SK-N-SH treated with all-trans-retinoic acid at 6 μM for 48 hours (cell line): ENCODE measurements around the gene SLC17A2.
A peak's percentile ranks its signal among the peaks of the same experiment; 100 is the strongest.

Experiments used
- ATAC-seq: fragments of 200-7000 bp; cut with Tn5 transposase; 3 replicates; pipeline ENCODE4 v1.9.1; 2020; ENCODE audit warnings: mild to moderate bottlenecking, moderate library complexity
- ARNTL ChIP-seq: fragments of 450-650 bp; formaldehyde crosslinking; IDR thresholded peaks from 2 replicates; pipeline ENCODE4 v1.5.0; 2020; ENCODE audit warnings: low read depth, mild to moderate bottlenecking, moderate library complexity, borderline replicate concordance
- BACH2 ChIP-seq: fragments of 250-450 bp; sonication (Bioruptor Pico); IDR thresholded peaks from 2 replicates; pipeline ENCODE4 v1.9.0; 2021; ENCODE audit warnings: mild to moderate bottlenecking, borderline replicate concordance
- CSDC2 ChIP-seq: fragments of 250-450 bp; sonication (Bioruptor Pico); IDR thresholded peaks from 2 replicates; pipeline ENCODE4 v1.5.0; 2020; ENCODE audit warnings: mild to moderate bottlenecking, moderate library complexity
- ESRRG ChIP-seq: fragments of 250-450 bp; sonication (Bioruptor Pico); IDR thresholded peaks from 2 replicates; pipeline ENCODE4 v1.6.1; 2021; ENCODE audit warnings: mild to moderate bottlenecking
- GLIS3 ChIP-seq: fragments of 250-450 bp; sonication (Bioruptor Pico); IDR thresholded peaks from 2 replicates; pipeline ENCODE4 v1.5.0; 2020; ENCODE audit warnings: mild to moderate bottlenecking, moderate library complexity
- ISL1 ChIP-seq: fragments of 250-450 bp; sonication (Bioruptor Pico); IDR thresholded peaks from 2 replicates; pipeline ENCODE4 v2.1.2; 2022; ENCODE audit warnings: mild to moderate bottlenecking, moderate library complexity
- OSR1 ChIP-seq: fragments of 250-450 bp; sonication (Bioruptor Pico); IDR thresholded peaks from 2 replicates; pipeline ENCODE4 v1.8.0; 2022; ENCODE audit warnings: moderate library complexity, mild to moderate bottlenecking, inconsistent platforms
- PPARA ChIP-seq: fragments of 250-450 bp; sonication (Bioruptor Pico); IDR thresholded peaks from 2 replicates; pipeline ENCODE4 v1.5.0; 2020; ENCODE audit warnings: mild to moderate bottlenecking, borderline replicate concordance
- RARB ChIP-seq: fragments of 250-450 bp; sonication (Bioruptor Pico); IDR thresholded peaks from 2 replicates; pipeline ENCODE4 v1.8.0; 2021; ENCODE audit warnings: mild to moderate bottlenecking, moderate library complexity
- SNAI2 ChIP-seq: fragments of 250-450 bp; sonication (Bioruptor Pico); IDR thresholded peaks from 2 replicates; pipeline ENCODE4 v1.5.0; 2020; ENCODE audit warnings: mild to moderate bottlenecking, moderate library complexity
- TCF4 ChIP-seq: fragments of 250-450 bp; sonication (Bioruptor Pico); IDR thresholded peaks from 2 replicates; pipeline ENCODE4 v1.8.0; 2021; ENCODE audit warnings: mild to moderate bottlenecking, moderate library complexity, borderline replicate concordance
- TOX ChIP-seq: fragments of 250-450 bp; sonication (Bioruptor Pico); IDR thresholded peaks from 2 replicates; pipeline ENCODE4 v1.8.0; 2021; ENCODE audit warnings: mild to moderate bottlenecking, moderate library complexity, borderline replicate concordance
- ZC3H10 ChIP-seq: fragments of 250-450 bp; sonication (Bioruptor Pico); IDR thresholded peaks from 2 replicates; pipeline ENCODE4 v1.5.1; 2021; ENCODE audit warnings: mild to moderate bottlenecking, moderate library complexity
- ZFP3 ChIP-seq: fragments of 250-450 bp; sonication (Bioruptor Pico); IDR thresholded peaks from 2 replicates; pipeline ENCODE4 v1.5.0; 2020; ENCODE audit warnings: mild to moderate bottlenecking, moderate library complexity
- ZFP30 ChIP-seq: fragments of 450-650 bp; formaldehyde crosslinking; IDR thresholded peaks from 2 replicates; pipeline ENCODE4 v1.5.0; 2022; ENCODE audit warnings: mild to moderate bottlenecking, moderate library complexity
- ZNF70 ChIP-seq: fragments of 450-650 bp; formaldehyde crosslinking; IDR thresholded peaks from 2 replicates; pipeline ENCODE4 v1.5.0; 2020; ENCODE audit warnings: mild to moderate bottlenecking, moderate library complexity
- TF ChIP-seq, protein P1 (sequence below): fragments of 250-450 bp; sonication (Bioruptor Pico); IDR thresholded peaks from 2 replicates; pipeline ENCODE4 v1.8.0; 2020; ENCODE audit warnings: mild to moderate bottlenecking, moderate library complexity, borderline replicate concordance
- TF ChIP-seq, protein P2 (sequence below): fragments of 250-450 bp; sonication (Bioruptor Pico); IDR thresholded peaks from 2 replicates; pipeline ENCODE4 v1.8.0; 2021; ENCODE audit warnings: low read depth, mild to moderate bottlenecking, moderate library complexity, borderline replicate concordance
- TF ChIP-seq, protein P3 (sequence below): fragments of 250-450 bp; sonication (Bioruptor Pico); IDR thresholded peaks from 2 replicates; pipeline ENCODE4 v1.5.1; 2020; ENCODE audit warnings: low read depth, mild to moderate bottlenecking, moderate library complexity
- TF ChIP-seq, protein P4 (sequence below): fragments of 250-450 bp; sonication (Bioruptor Pico); IDR thresholded peaks from 2 replicates; pipeline ENCODE4 v1.5.1; 2021; ENCODE audit warnings: mild to moderate bottlenecking, moderate library complexity
- TF ChIP-seq, protein P5 (sequence below): fragments of 250-450 bp; sonication (Bioruptor Pico); IDR thresholded peaks from 2 replicates; pipeline ENCODE4 v1.5.0; 2020; ENCODE audit warnings: mild to moderate bottlenecking, moderate library complexity

SLC17A2 gene

DNA sequence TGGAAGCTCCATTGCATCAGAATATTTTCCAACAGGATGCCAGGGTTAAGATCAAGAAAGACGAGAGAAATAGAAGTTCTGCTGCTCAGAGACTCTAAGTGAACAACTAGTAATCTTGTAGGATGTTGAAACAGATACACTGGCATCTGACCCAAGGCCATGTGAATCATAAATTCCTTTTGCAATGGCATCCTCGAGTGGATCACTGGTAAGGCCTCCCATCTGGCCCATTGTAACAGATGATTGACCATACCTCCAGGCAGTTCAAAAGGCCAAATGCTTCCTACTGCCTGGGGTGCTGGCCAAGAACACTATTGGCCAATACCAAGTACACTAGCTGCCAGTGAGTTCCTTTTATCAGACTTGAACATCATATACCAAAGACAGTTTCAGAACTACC lies 46.5 kb downstream of the SLC17A2 start:
- no peak for ATAC-seq
- TF ChIP-seq OSR1 (CRISPR knock-in tag) (no peak), GLIS3 (CRISPR knock-in tag) (no peak), ZNF70 (no peak), ISL1 (CRISPR knock-in tag) (0 out of 2 replicates have a peak, but pooled peaks have one; percentile 27)

DNA sequence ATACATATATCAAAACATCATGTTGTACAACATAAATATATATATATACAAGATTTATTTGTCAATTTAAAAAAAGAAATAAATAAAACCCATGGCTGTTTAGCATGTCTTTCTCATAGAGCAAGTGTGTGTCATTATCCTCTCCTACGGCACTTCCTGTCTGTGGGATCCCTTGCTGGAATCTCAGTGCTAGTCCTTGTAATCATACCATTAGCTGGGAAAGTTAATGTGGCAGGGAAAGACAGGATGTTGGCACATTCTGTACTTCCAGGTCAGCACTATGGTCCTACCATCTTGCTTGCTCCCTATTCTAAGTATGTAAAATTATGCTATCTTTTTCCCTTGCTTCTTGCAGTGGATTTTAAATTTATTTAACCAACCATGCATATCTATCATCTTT lies 47.0 kb downstream of the SLC17A2 start:
- ATAC-seq: no peak
- TF ChIP-seq, protein P1, sequence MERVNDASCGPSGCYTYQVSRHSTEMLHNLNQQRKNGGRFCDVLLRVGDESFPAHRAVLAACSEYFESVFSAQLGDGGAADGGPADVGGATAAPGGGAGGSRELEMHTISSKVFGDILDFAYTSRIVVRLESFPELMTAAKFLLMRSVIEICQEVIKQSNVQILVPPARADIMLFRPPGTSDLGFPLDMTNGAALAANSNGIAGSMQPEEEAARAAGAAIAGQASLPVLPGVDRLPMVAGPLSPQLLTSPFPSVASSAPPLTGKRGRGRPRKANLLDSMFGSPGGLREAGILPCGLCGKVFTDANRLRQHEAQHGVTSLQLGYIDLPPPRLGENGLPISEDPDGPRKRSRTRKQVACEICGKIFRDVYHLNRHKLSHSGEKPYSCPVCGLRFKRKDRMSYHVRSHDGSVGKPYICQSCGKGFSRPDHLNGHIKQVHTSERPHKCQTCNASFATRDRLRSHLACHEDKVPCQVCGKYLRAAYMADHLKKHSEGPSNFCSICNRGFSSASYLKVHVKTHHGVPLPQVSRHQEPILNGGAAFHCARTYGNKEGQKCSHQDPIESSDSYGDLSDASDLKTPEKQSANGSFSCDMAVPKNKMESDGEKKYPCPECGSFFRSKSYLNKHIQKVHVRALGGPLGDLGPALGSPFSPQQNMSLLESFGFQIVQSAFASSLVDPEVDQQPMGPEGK (CRISPR knock-in tag): no peak
- TF ChIP-seq ZFP30 (CRISPR knock-in tag) (no peak), ZFP3 (CRISPR knock-in tag) (no peak), GLIS3 (CRISPR knock-in tag) (no peak), CSDC2 (no peak), TCF4 (CRISPR knock-in tag) (no peak), RARB (CRISPR knock-in tag) (no peak), ARNTL (CRISPR knock-in tag) (no peak), ZNF70 (no peak), ISL1 (CRISPR knock-in tag) (no peak), ZC3H10 (no peak)
- TF ChIP-seq, protein P2, sequence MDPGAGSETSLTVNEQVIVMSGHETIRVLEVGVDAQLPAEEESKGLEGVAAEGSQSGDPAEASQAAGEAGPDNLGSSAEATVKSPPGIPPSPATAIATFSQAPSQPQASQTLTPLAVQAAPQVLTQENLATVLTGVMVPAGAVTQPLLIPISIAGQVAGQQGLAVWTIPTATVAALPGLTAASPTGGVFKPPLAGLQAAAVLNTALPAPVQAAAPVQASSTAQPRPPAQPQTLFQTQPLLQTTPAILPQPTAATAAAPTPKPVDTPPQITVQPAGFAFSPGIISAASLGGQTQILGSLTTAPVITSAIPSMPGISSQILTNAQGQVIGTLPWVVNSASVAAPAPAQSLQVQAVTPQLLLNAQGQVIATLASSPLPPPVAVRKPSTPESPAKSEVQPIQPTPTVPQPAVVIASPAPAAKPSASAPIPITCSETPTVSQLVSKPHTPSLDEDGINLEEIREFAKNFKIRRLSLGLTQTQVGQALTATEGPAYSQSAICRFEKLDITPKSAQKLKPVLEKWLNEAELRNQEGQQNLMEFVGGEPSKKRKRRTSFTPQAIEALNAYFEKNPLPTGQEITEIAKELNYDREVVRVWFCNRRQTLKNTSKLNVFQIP (CRISPR knock-in tag): no peak
- TF ChIP-seq, protein P3, sequence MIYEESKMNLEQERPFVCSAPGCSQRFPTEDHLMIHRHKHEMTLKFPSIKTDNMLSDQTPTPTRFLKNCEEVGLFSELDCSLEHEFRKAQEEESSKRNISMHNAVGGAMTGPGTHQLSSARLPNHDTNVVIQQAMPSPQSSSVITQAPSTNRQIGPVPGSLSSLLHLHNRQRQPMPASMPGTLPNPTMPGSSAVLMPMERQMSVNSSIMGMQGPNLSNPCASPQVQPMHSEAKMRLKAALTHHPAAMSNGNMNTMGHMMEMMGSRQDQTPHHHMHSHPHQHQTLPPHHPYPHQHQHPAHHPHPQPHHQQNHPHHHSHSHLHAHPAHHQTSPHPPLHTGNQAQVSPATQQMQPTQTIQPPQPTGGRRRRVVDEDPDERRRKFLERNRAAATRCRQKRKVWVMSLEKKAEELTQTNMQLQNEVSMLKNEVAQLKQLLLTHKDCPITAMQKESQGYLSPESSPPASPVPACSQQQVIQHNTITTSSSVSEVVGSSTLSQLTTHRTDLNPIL (CRISPR knock-in tag): no peak
- TF ChIP-seq, protein P4, sequence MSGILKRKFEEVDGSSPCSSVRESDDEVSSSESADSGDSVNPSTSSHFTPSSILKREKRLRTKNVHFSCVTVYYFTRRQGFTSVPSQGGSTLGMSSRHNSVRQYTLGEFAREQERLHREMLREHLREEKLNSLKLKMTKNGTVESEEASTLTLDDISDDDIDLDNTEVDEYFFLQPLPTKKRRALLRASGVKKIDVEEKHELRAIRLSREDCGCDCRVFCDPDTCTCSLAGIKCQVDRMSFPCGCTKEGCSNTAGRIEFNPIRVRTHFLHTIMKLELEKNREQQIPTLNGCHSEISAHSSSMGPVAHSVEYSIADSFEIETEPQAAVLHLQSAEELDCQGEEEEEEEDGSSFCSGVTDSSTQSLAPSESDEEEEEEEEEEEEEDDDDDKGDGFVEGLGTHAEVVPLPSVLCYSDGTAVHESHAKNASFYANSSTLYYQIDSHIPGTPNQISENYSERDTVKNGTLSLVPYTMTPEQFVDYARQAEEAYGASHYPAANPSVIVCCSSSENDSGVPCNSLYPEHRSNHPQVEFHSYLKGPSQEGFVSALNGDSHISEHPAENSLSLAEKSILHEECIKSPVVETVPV (CRISPR knock-in tag): no peak

DNA sequence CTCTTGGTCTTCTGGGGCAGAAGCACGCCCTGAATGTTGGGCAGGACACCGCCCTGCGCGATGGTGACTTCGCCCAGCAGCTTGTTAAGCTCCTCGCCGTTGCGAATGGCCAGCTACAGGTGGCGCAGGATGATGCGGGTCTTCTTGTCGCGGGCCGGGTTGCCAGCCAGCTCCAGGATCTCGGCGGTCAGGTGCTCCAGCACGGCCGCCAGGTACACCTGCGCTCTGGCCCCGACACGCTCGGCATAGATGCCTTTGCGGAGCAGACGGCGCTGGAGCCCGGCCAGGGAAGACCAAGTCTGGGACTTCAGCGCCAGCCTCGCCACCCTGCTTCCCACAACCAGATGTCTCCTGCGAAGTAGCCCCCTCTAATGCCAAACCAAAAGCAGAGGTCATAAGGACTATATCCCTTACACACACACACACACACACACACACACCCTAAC lies 48.4 kb downstream of the SLC17A2 start:
- TF ChIP-seq TCF4 (CRISPR knock-in tag) (no peak), ZC3H10 (no peak), ESRRG (CRISPR knock-in tag) (no peak), ZNF70 (no peak), PPARA (CRISPR knock-in tag) (no peak), GLIS3 (CRISPR knock-in tag) (no peak), ZFP30 (CRISPR knock-in tag) (no peak), TOX (CRISPR knock-in tag) (no peak), BACH2 (no peak), SNAI2 (CRISPR knock-in tag) (no peak), ZFP3 (CRISPR knock-in tag) (no peak), CSDC2 (no peak)
- no peak for ATAC-seq

DNA sequence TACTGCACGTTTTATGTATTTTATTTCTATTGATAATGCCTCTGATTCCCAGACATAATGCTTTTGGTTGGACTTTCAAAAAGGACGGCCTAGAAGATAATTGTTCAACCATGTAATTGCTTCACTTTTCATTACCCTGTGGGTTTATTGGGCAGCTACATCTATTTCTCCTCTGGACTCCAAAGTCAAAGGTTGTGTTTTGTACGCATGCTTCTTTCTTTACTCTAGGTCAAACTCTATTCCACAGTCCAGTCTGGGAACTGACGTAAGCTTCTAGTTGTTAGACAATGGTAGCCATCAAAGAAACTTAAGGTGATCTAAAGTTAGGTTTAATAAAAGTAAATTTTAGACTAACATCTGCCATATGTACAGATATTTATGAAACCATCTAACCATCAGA lies 49.9 kb downstream of the SLC17A2 start:
- ATAC-seq: no peak

More for the DNA sequence above, 49.9 kb downstream of the SLC17A2 start:
- TF ChIP-seq, protein P4 (CRISPR knock-in tag): no peak
- TF ChIP-seq BACH2: no peak
- TF ChIP-seq ISL1 (CRISPR knock-in tag): no peak
- TF ChIP-seq TOX (CRISPR knock-in tag): no peak
- no peak for TF ChIP-seq ESRRG (CRISPR knock-in tag)
- TF ChIP-seq, protein P5, sequence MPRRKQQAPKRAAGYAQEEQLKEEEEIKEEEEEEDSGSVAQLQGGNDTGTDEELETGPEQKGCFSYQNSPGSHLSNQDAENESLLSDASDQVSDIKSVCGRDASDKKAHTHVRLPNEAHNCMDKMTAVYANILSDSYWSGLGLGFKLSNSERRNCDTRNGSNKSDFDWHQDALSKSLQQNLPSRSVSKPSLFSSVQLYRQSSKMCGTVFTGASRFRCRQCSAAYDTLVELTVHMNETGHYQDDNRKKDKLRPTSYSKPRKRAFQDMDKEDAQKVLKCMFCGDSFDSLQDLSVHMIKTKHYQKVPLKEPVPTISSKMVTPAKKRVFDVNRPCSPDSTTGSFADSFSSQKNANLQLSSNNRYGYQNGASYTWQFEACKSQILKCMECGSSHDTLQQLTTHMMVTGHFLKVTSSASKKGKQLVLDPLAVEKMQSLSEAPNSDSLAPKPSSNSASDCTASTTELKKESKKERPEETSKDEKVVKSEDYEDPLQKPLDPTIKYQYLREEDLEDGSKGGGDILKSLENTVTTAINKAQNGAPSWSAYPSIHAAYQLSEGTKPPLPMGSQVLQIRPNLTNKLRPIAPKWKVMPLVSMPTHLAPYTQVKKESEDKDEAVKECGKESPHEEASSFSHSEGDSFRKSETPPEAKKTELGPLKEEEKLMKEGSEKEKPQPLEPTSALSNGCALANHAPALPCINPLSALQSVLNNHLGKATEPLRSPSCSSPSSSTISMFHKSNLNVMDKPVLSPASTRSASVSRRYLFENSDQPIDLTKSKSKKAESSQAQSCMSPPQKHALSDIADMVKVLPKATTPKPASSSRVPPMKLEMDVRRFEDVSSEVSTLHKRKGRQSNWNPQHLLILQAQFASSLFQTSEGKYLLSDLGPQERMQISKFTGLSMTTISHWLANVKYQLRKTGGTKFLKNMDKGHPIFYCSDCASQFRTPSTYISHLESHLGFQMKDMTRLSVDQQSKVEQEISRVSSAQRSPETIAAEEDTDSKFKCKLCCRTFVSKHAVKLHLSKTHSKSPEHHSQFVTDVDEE (CRISPR knock-in tag): no peak
- TF ChIP-seq, protein P1 (CRISPR knock-in tag): no peak
